Measurements from ENCODE around the gene CAMLG. TPM values are rescaled to one million over a fixed set of nuclear protein-coding genes. Genes with fewer than 3 reads are reported as not detected.

Gene CAMLG
- polyA plus RNA-seq, 1 donor (not counting 4 experiments of a cell fraction or from before 2014, with no cell fraction given): 19.9 TPM

DNA sequence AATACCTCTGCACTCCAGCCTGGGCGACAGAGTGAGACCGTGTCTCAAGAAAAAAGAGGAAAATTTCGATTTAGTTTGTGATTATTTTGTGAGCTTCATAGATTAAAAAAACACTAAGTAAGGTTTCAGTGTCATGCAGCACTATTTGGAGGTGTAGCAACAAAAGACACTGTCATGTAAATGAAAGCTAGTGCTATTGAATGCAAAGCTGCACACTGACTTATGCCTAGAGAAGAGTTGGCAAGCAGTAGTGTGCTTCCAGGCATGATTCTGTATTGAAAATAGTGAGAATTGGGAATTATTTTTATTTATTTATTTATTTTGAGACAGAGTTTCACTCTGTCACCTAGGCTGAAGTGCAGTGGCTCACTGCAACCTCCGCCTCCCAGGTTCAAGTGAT is 54.8 kb downstream of the CAMLG start:
- Histone ChIP-seq H3K9me1 (ENCODE audit: control insufficient read depth, extremely low read depth, insufficient read depth, low read length) (no peaks in the 10 kb centered on the region), H2AFZ (ENCODE audit: control insufficient read depth, low read length) (no peak overlapping the region), H3K9me3 (ENCODE audit: control insufficient read depth, low read depth, low read length) (no peaks in the 10 kb centered on the region), H3K4me3 (ENCODE audit: control insufficient read depth in 2 of 3, extremely low read depth in 1 of 3, insufficient read depth in 2 of 3, low read depth in 1 of 3, low read length in 3 of 3) (no peak overlapping the region), H3K79me2 (ENCODE audit: control insufficient read depth, insufficient read depth, low read length) (no peaks in the 10 kb centered on the region), H3K4me1 (ENCODE audit: control insufficient read depth, extremely low read depth, insufficient read depth, low read length) (no peaks in the 10 kb centered on the region), H3K27ac (ENCODE audit: control insufficient read depth, insufficient read depth, low read length) (no peak overlapping the region), H3K9ac (ENCODE audit: control insufficient read depth, extremely low read depth, insufficient read depth, low read length) (no peak overlapping the region), H3K36me3 (ENCODE audit: control insufficient read depth in 2 of 2, extremely low read depth in 1 of 2, insufficient read depth in 2 of 2, low read length in 2 of 2) (peaks cover 9 to 16% of the 10 kb centered on the region in 2 experiments), H3K27me3 (ENCODE audit: control insufficient read depth, extremely low read depth, insufficient read depth, low read length) (no peaks in the 10 kb centered on the region), H3K4me2 (ENCODE audit: control insufficient read depth, extremely low read depth, insufficient read depth, low read depth, low read length) (no peak overlapping the region), H4K20me1 (ENCODE audit: control insufficient read depth, extremely low read depth, insufficient read depth, low read length) (no peaks in the 10 kb centered on the region)
- TF ChIP-seq EZH2 (IDR thresholded peaks at IDR 0.05; ENCODE audit: low read length): no peak
- TF ChIP-seq, protein P1, sequence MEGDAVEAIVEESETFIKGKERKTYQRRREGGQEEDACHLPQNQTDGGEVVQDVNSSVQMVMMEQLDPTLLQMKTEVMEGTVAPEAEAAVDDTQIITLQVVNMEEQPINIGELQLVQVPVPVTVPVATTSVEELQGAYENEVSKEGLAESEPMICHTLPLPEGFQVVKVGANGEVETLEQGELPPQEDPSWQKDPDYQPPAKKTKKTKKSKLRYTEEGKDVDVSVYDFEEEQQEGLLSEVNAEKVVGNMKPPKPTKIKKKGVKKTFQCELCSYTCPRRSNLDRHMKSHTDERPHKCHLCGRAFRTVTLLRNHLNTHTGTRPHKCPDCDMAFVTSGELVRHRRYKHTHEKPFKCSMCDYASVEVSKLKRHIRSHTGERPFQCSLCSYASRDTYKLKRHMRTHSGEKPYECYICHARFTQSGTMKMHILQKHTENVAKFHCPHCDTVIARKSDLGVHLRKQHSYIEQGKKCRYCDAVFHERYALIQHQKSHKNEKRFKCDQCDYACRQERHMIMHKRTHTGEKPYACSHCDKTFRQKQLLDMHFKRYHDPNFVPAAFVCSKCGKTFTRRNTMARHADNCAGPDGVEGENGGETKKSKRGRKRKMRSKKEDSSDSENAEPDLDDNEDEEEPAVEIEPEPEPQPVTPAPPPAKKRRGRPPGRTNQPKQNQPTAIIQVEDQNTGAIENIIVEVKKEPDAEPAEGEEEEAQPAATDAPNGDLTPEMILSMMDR (optimal IDR thresholded peaks at IDR 0.05 in 1 of 3, IDR thresholded peaks at IDR 0.05 in 1 of 3, conservative IDR thresholded peaks at IDR 0.05 in 1 of 3; ENCODE audit: extremely low read depth in 1 of 3, insufficient read depth in 2 of 3, low read length in 3 of 3): no peak
- no peak for FAIRE-seq
- dilution Hi-C loops (cut with MboI; ENCODE audit: extremely low pct_ligation_motif_present, low sequenced_read_pairs): no loop called here
- DNase-seq (ENCODE audit: low read depth, low spot score): no peak

DNA sequence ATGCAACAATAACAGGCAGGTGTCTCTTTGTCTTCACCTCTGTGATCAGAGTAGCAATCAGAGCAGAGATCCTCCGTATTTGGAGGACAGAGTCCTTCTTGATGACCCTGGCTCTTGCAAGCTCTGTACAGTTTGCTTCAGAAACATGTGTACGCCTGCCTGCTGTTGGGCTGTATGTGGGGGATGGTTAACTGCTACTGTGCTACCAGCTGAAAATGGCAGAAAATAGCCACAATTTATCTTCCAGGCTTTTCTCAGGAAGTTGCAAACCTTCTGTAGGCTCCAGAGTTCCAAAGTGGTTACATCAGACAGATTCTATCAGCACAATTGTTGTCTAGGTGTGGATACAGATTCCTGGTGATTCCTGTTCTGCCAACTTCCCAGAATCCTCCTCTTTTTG is 55.7 kb downstream of the CAMLG start:
- no peaks in the 10 kb centered on the region for H3K4me1 ChIP-seq (ENCODE audit: control insufficient read depth, extremely low read depth, insufficient read depth, low read length)
- H3K27me3 ChIP-seq (ENCODE audit: control insufficient read depth, extremely low read depth, insufficient read depth, low read length): no peaks in the 10 kb centered on the region
- FAIRE-seq (peak; percentile 52), DNase-seq (ENCODE audit: low read depth, low spot score) (no peak)
- no peak overlapping the region for H3K27ac ChIP-seq (ENCODE audit: control insufficient read depth, insufficient read depth, low read length)
- H2AFZ ChIP-seq (ENCODE audit: control insufficient read depth, low read length): no peak overlapping the region
- no peaks in the 10 kb centered on the region for H3K79me2 ChIP-seq (ENCODE audit: control insufficient read depth, insufficient read depth, low read length)
- no peaks in the 10 kb centered on the region for H4K20me1 ChIP-seq (ENCODE audit: control insufficient read depth, extremely low read depth, insufficient read depth, low read length)
- H3K9me1 ChIP-seq (ENCODE audit: control insufficient read depth, extremely low read depth, insufficient read depth, low read length): no peaks in the 10 kb centered on the region
- dilution Hi-C loops (cut with MboI; ENCODE audit: extremely low pct_ligation_motif_present, low sequenced_read_pairs): no loop called here
- H3K36me3 ChIP-seq (ENCODE audit: control insufficient read depth in 2 of 2, extremely low read depth in 1 of 2, insufficient read depth in 2 of 2, low read length in 2 of 2): peaks cover 10 to 16% of the 10 kb centered on the region in 2 experiments
- H3K9ac ChIP-seq (ENCODE audit: control insufficient read depth, extremely low read depth, insufficient read depth, low read length): no peak overlapping the region
- TF ChIP-seq, protein P1 (optimal IDR thresholded peaks at IDR 0.05 in 1 of 3, IDR thresholded peaks at IDR 0.05 in 1 of 3, conservative IDR thresholded peaks at IDR 0.05 in 1 of 3; ENCODE audit: extremely low read depth in 1 of 3, insufficient read depth in 2 of 3, low read length in 3 of 3): no peak
- no peak for TF ChIP-seq EZH2 (IDR thresholded peaks at IDR 0.05; ENCODE audit: low read length)
- no peaks in the 10 kb centered on the region for H3K9me3 ChIP-seq (ENCODE audit: control insufficient read depth, low read depth, low read length)
- no peak overlapping the region for H3K4me3 ChIP-seq (ENCODE audit: control insufficient read depth in 2 of 3, extremely low read depth in 1 of 3, insufficient read depth in 2 of 3, low read depth in 1 of 3, low read length in 3 of 3)
- no peak overlapping the region for H3K4me2 ChIP-seq (ENCODE audit: control insufficient read depth, extremely low read depth, insufficient read depth, low read depth, low read length)
